Daoy (cell line): ENCODE data around the gene ARCN1. TPM values are rescaled to one million over a fixed set of nuclear protein-coding genes. Genes with fewer than 3 reads are reported as not detected.

Experiments used
- DNase-seq: peaks from one replicate; pipeline ENCODE4 v3.0.0-alpha.2; 2015; ENCODE audit warnings: low read depth
- total RNA-seq: library from RNA; depleted of rRNA; stranded (reverse); fragments of >200 nt; shearing (Covaris generic); gene quantifications from 2 replicates; pipeline ENCODE4 v1.2.3, GENCODE V29; 2014; rRNA removed

The ARCN1 gene
- total RNA-seq, 1 experiment from 2014 or later = 135 TPM

- no peak for DNase-seq
Observed at GRCh38 chr11:118636569-118637290, 64.5 kb downstream of the ARCN1 start.

GRCh38 chr11:118638726-118639125 is 66.5 kb downstream of the ARCN1 start:
- no peak for DNase-seq

- no peak for DNase-seq
Observed at GRCh38 chr11:118639899-118640298, 67.7 kb downstream of the ARCN1 start.

- DNase-seq = no peak
Observed at GRCh38 chr11:118640332-118641154, 68.3 kb downstream of the ARCN1 start.

GRCh38 chr11:118641397-118642019 is 69.3 kb downstream of the ARCN1 start:
- no peak for DNase-seq

- no peak for DNase-seq
Observed at GRCh38 chr11:118643142-118643994, 71.2 kb downstream of the ARCN1 start.

- no peak for DNase-seq
Observed at GRCh38 chr11:118643995-118644345, 71.8 kb downstream of the ARCN1 start.

GRCh38 chr11:118644496-118644895 is 72.3 kb downstream of the ARCN1 start:
- no peak for DNase-seq

GRCh38 chr11:118645066-118645715 is 73.0 kb downstream of the ARCN1 start:
- DNase-seq = no peak

GRCh38 chr11:118646393-118646792 is 74.2 kb downstream of the ARCN1 start:
- DNase-seq = no peak

GRCh38 chr11:118648291-118648690 is 76.1 kb downstream of the ARCN1 start:
- no peak for DNase-seq

- no peak for DNase-seq
Observed at GRCh38 chr11:118649941-118650340, 77.7 kb downstream of the ARCN1 start.

- no peak for DNase-seq
Observed at GRCh38 chr11:118650366-118650765, 78.2 kb downstream of the ARCN1 start.

GRCh38 chr11:118651820-118652219 is 79.6 kb downstream of the ARCN1 start:
- no peak for DNase-seq

Other genes with a start within 250 kb of the ARCN1 start
- gene CD3D, start 229.7 kb upstream of the ARCN1 start, total RNA-seq = 0.51 TPM in 1 of 2 replicates, not detected in the other
- gene CD3G, start 228.1 kb upstream of the ARCN1 start, total RNA-seq = not detected in 2 replicates
- gene UBE4A, start 212.8 kb upstream of the ARCN1 start, total RNA-seq = 33.8 and 34.7 TPM in 2 replicates
- 66.2 and 69.5 TPM in 2 replicates for gene ATP5MG, start 170.8 kb upstream of the ARCN1 start, total RNA-seq
- gene KMT2A, start 135.9 kb upstream of the ARCN1 start, total RNA-seq = 13.2 and 19.1 TPM in 2 replicates
- gene TTC36, start 44.9 kb upstream of the ARCN1 start, total RNA-seq = 0.69 TPM in 1 of 2 replicates, not detected in the other
- gene TMEM25, start 41.2 kb upstream of the ARCN1 start, total RNA-seq = 2.8 and 8.7 TPM in 2 replicates
- 28.4 and 28.6 TPM in 2 replicates for gene IFT46, start 6.5 kb upstream of the ARCN1 start, total RNA-seq
- 36.8 and 44.7 TPM in 2 replicates for gene PHLDB1, start 35.2 kb downstream of the ARCN1 start, total RNA-seq
- gene TREH, start 107.2 kb downstream of the ARCN1 start, total RNA-seq = not detected in 2 replicates
- gene DDX6, start 218.8 kb downstream of the ARCN1 start, total RNA-seq = 42.1 and 46.7 TPM in 2 replicates